IMR-90 (cell line): ENCODE measurements around the gene RASSF6. TPM values are rescaled to one million over a fixed set of nuclear protein-coding genes. Genes with fewer than 3 reads are reported as not detected.

Experiments
- ATAC-seq: fragments of 200-7000 bp; cut with Tn5 transposase; 2 replicates; pipeline ENCODE4 v1.9.1; 2020; ENCODE audit warnings: low read depth, mild to moderate bottlenecking, moderate library complexity
- BruUV-seq: library from RNA; stranded (reverse); fragments of 400-500 nt; replicated peaks from 2 replicates; lab custom pipeline; 2021; lab: Mats Ljungman, UMichigan
- CTCF ChIA-PET: fragments of 300-600 bp; formaldehyde crosslinking; extraction: SDS; loops from one replicate; lab custom pipeline; 2021; ENCODE audit warnings: antibody characterized with exemption; lab: Yijun Ruan, JAX
- POLR2A ChIA-PET: fragments of 300-600 bp; sonication (Branson Sonifier 250); formaldehyde crosslinking; loops from one replicate; lab custom pipeline; 2022; ENCODE audit warnings: antibody characterized with exemption; ENCODE audit not compliant: unreplicated experiment; lab: Charles Lee
- DNase-seq: peaks from one replicate; pipeline ENCODE4 v3.0.0; 2013
- H2AFZ ChIP-seq: replicated peaks from 2 replicates; pipeline ENCODE3; 2013; ENCODE audit warnings: low read length, mild to moderate bottlenecking; ENCODE audit not compliant: poor library complexity
- H2AK5ac ChIP-seq: 2 replicates; pipeline ENCODE4 v1.6.1; 2013; ENCODE audit warnings: low read depth, low read length, inconsistent platforms
- H2AK9ac ChIP-seq: replicated peaks from 2 replicates; pipeline ENCODE3; 2013; ENCODE audit warnings: mild to moderate bottlenecking, low read depth, low read length, moderate library complexity; ENCODE audit not compliant: poor library complexity
- H2BK120ac ChIP-seq: 2 replicates; pipeline ENCODE4 v1.6.1; 2013; ENCODE audit warnings: low read depth, low read length, inconsistent platforms
- H2BK15ac ChIP-seq: 3 replicates; pipeline ENCODE4 v1.6.1; 2013; ENCODE audit warnings: low read depth, low read length, inconsistent platforms
- H2BK20ac ChIP-seq: 2 replicates; pipeline ENCODE4 v1.6.1; 2013; ENCODE audit warnings: low read depth, mild to moderate bottlenecking, inconsistent platforms, low read length, moderate library complexity
- H2BK5ac ChIP-seq: 2 replicates; pipeline ENCODE4 v1.6.1; 2013; ENCODE audit warnings: mild to moderate bottlenecking, low read depth, low read length, inconsistent platforms; ENCODE audit not compliant: poor library complexity, severe bottlenecking
- H3K14ac ChIP-seq: replicated peaks from 2 replicates; pipeline ENCODE4 v1.6.1; 2013; ENCODE audit warnings: low read depth, low read length, inconsistent platforms
- H3K18ac ChIP-seq: 2 replicates; pipeline ENCODE4 v1.6.1; 2013; ENCODE audit warnings: low read depth, low read length, control low read depth
- H3K23ac ChIP-seq: 2 replicates; pipeline ENCODE4 v1.6.1; 2013; ENCODE audit warnings: low read depth, low read length, inconsistent platforms
- H3K27ac ChIP-seq: 2 replicates; pipeline ENCODE4 v1.5.1; 2013; ENCODE audit warnings: mild to moderate bottlenecking, control low read depth, low read length; ENCODE audit not compliant: insufficient read depth
- H3K27me3 ChIP-seq: 2 replicates; pipeline ENCODE4 v1.6.1; 2013; ENCODE audit warnings: low read length; ENCODE audit not compliant: control insufficient read depth, insufficient read depth
- H3K36me3 ChIP-seq: 2 replicates; pipeline ENCODE4 v1.6.1; 2013; ENCODE audit warnings: low read length, mixed read lengths; ENCODE audit not compliant: control insufficient read depth, insufficient read depth
- H3K4ac ChIP-seq: 2 replicates; pipeline ENCODE4 v1.6.1; 2013; ENCODE audit warnings: low read depth, low read length, inconsistent platforms
- H3K4me1 ChIP-seq: 2 replicates; pipeline ENCODE4 v1.6.1; 2013; ENCODE audit warnings: low read length, mixed read lengths; ENCODE audit not compliant: control insufficient read depth, insufficient read depth
- H3K4me2 ChIP-seq: 2 replicates; pipeline ENCODE4 v1.6.1; 2013; ENCODE audit warnings: low read depth, mild to moderate bottlenecking, control low read depth, low read length, moderate library complexity
- H3K4me3 ChIP-seq: 2 replicates; pipeline ENCODE4 v1.5.1; 2013; ENCODE audit warnings: low read depth, mild to moderate bottlenecking, control low read depth, low read length, moderate library complexity; ENCODE audit not compliant: insufficient read depth
- H3K56ac ChIP-seq: 2 replicates; pipeline ENCODE4 v1.6.1; 2013; ENCODE audit warnings: low read length, inconsistent platforms; ENCODE audit not compliant: insufficient read depth; ENCODE audit errors: extremely low read depth
- H3K79me1 ChIP-seq, 2 experiments: 2 replicates each; pipeline ENCODE4 v1.6.1; 2013; ENCODE audit warnings: low read length in 2 of 2, inconsistent platforms in 1 of 2, low read depth in 1 of 2
- H3K9ac ChIP-seq: 2 replicates; pipeline ENCODE4 v1.6.1; 2013; ENCODE audit warnings: low read depth, low read length, control low read depth
- H3K9me1 ChIP-seq: 2 replicates; pipeline ENCODE4 v1.6.1; 2013; ENCODE audit warnings: low read length, inconsistent platforms; ENCODE audit not compliant: insufficient read depth
- H3K9me3 ChIP-seq: 2 replicates; pipeline ENCODE4 v1.6.1; 2013; ENCODE audit warnings: low read length; ENCODE audit not compliant: control insufficient read depth, insufficient read depth
- H4K20me1 ChIP-seq: 2 replicates; pipeline ENCODE4 v1.6.1; 2013; ENCODE audit warnings: low read length, inconsistent platforms; ENCODE audit not compliant: insufficient read depth
- H4K5ac ChIP-seq: 2 replicates; pipeline ENCODE4 v1.6.1; 2013; ENCODE audit warnings: mild to moderate bottlenecking, low read depth, low read length, control low read depth
- H4K8ac ChIP-seq, 2 experiments: 2 replicates each; pipeline ENCODE4 v1.6.1; 2013; ENCODE audit warnings: low read depth in 2 of 2, low read length in 2 of 2, control low read depth in 1 of 2, inconsistent platforms in 1 of 2
- H4K91ac ChIP-seq: 2 replicates; pipeline ENCODE4 v1.6.1; 2013; ENCODE audit warnings: low read depth, low read length, inconsistent platforms; ENCODE audit not compliant: insufficient read depth
- BHLHE40 ChIP-seq: fragments of 150-350 bp; IDR thresholded peaks from 2 replicates; pipeline ENCODE4 v1.6.1; 2016; ENCODE audit warnings: mild to moderate bottlenecking, low read depth, low read length
- CEBPB ChIP-seq: IDR thresholded peaks from 2 replicates; pipeline ENCODE4 v1.6.1; 2012; ENCODE audit warnings: low read depth, low read length, improper control_type of control experiment
- CHD1 ChIP-seq: IDR thresholded peaks from 2 replicates; pipeline ENCODE4 v1.6.1; 2012; ENCODE audit warnings: low read depth, low read length, improper control_type of control experiment
- MAFK ChIP-seq: IDR thresholded peaks from 2 replicates; pipeline ENCODE4 v1.6.1; 2012; ENCODE audit warnings: low read depth, low read length, improper control_type of control experiment
- MAZ ChIP-seq: IDR thresholded peaks from 2 replicates; pipeline ENCODE4 v1.6.1; 2012; ENCODE audit warnings: low read depth, mild to moderate bottlenecking, low read length, improper control_type of control experiment, moderate library complexity, borderline replicate concordance
- MXI1 ChIP-seq: IDR thresholded peaks from 2 replicates; pipeline ENCODE4 v1.6.1; 2012; ENCODE audit warnings: low read depth, mild to moderate bottlenecking, low read length, moderate library complexity, borderline replicate concordance
- NFE2L2 ChIP-seq: fragments of 150-350 bp; IDR thresholded peaks from 2 replicates; pipeline ENCODE4 v1.6.1; 2016; ENCODE audit warnings: low read depth, mild to moderate bottlenecking, low read length
- RAD21 ChIP-seq: IDR thresholded peaks from 2 replicates; pipeline ENCODE4 v1.6.1; 2012; ENCODE audit warnings: low read length, improper control_type of control experiment
- RCOR1 ChIP-seq: IDR thresholded peaks from 2 replicates; pipeline ENCODE4 v1.6.1; 2012; ENCODE audit warnings: mild to moderate bottlenecking, low read length, improper control_type of control experiment; ENCODE audit not compliant: insufficient replicate concordance
- SMC3 ChIP-seq: fragments of 150-350 bp; IDR thresholded peaks from 2 replicates; pipeline ENCODE4 v1.6.1; 2016; ENCODE audit warnings: low read depth, mild to moderate bottlenecking, antibody characterized with exemption, low read length, moderate library complexity
- WGBS, 2 experiments: methylation state at CpG; one replicate each; pipeline versions ENCODE4 v1.1.5 to v1.1.7; 2013; ENCODE audit warnings: missing lambda C conversion rate in 2 of 2; ENCODE audit not compliant: insufficient read length in 1 of 2; ENCODE audit errors: extremely low coverage in 2 of 2; 5-methylcytosine and 5-hydroxymethylcytosine counted together
- dilution Hi-C: fragments of 300-500 bp; cut with HindIII; formaldehyde crosslinking; loops from one replicate; pipeline ENCODE4 v1.14.3; 2018; ENCODE audit warnings: low sequenced_read_pairs; ENCODE audit not compliant: unreplicated experiment
- in situ Hi-C: fragments of 300-500 bp; cut with MboI; formaldehyde crosslinking; loops from 3 replicates; pipeline ENCODE4 v1.14.3; 2019; ENCODE audit warnings: low sequenced_read_pairs, inconsistent platforms, mixed read lengths
- intact Hi-C: fragments of 100-400 bp; cut with micrococcal nuclease; formaldehyde crosslinking; loops from 2 replicates; pipeline ENCODE4 v1.10.0; 2022
- polyA plus RNA-seq, 3 experiments: library from polyadenylated mRNA; depleted of rRNA; stranded (reverse); fragments of >200 nt; gene quantifications; 2 replicates each; pipeline ENCODE4 v1.2.3, GENCODE V29; 2012; ENCODE audit warnings: low replicate concordance in 1 of 3
- total RNA-seq: library from RNA; depleted of rRNA; stranded (reverse); fragments of >200 nt; gene quantifications from 2 replicates; pipeline ENCODE4 v1.2.3, GENCODE V29; 2012
- TF ChIP-seq, protein P1 (sequence below): fragments of 150-350 bp; IDR thresholded peaks from 2 replicates; pipeline ENCODE4 v1.6.1; 2016; ENCODE audit warnings: low read depth, mild to moderate bottlenecking, low read length, moderate library complexity, borderline replicate concordance
- TF ChIP-seq, protein P2 (sequence below): fragments of 150-350 bp; IDR thresholded peaks from 2 replicates; pipeline ENCODE4 v1.6.1; 2017; ENCODE audit warnings: mild to moderate bottlenecking, antibody characterized with exemption, low read length, low read depth

The RASSF6 gene
- total and polyA plus RNA-seq, 2 of the 4 experiments (the other 2 are of a cell fraction): not detected

DNA sequence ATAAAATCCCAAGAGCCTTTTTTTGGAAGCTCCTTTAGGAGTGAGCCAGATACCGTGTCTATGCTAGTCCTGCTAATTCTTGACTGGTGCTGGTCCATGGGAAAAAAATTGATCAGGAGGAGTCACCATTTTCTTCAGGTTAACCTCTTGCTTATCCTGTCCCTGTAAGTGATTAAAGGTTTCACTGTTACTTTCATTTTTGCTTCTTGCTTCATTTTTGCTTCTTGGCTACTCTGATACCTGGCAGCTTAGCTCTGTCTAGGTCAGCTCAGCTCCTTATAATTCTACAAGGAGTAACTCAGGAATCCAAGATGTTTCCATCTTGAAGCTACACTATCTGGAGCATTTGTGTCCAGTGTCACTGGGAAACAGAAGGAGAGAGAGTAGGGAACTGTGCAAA is 93.0 kb downstream of the RASSF6 start:
- no peak overlapping the region for H2AK5ac ChIP-seq
- no peak overlapping the region for H3K27ac ChIP-seq
- no peak overlapping the region for H4K5ac ChIP-seq
- no peak overlapping the region for H4K8ac ChIP-seq
- intact Hi-C loops (no loop called here), dilution Hi-C loops (no loop called here), in situ Hi-C loops (no loop called here)
- no peak overlapping the region for H3K9ac ChIP-seq
- H3K27me3 ChIP-seq: peaks cover 6% of the 10 kb centered on the region
- H3K14ac ChIP-seq: no peak overlapping the region
- ChIA-PET CTCF (no interaction called here), POLR2A (no interaction called here)
- TF ChIP-seq MAZ (no peak), SMC3 (no peak), RAD21 (no peak), MXI1 (no peak), CHD1 (no peak), MAFK (no peak), RCOR1 (no peak), NFE2L2 (no peak), BHLHE40 (no peak), CEBPB (no peak)
- TF ChIP-seq, protein P1, sequence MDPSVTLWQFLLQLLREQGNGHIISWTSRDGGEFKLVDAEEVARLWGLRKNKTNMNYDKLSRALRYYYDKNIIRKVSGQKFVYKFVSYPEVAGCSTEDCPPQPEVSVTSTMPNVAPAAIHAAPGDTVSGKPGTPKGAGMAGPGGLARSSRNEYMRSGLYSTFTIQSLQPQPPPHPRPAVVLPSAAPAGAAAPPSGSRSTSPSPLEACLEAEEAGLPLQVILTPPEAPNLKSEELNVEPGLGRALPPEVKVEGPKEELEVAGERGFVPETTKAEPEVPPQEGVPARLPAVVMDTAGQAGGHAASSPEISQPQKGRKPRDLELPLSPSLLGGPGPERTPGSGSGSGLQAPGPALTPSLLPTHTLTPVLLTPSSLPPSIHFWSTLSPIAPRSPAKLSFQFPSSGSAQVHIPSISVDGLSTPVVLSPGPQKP: no peak
- TF ChIP-seq, protein P2, sequence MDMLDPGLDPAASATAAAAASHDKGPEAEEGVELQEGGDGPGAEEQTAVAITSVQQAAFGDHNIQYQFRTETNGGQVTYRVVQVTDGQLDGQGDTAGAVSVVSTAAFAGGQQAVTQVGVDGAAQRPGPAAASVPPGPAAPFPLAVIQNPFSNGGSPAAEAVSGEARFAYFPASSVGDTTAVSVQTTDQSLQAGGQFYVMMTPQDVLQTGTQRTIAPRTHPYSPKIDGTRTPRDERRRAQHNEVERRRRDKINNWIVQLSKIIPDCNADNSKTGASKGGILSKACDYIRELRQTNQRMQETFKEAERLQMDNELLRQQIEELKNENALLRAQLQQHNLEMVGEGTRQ: no peak
- H2BK15ac ChIP-seq: no peak overlapping the region
- no peak overlapping the region for H2BK20ac ChIP-seq
- no peak overlapping the region for H3K4me3 ChIP-seq
- H3K4me2 ChIP-seq: no peak overlapping the region
- no peak overlapping the region for H2AK9ac ChIP-seq
- WGBS, 2 experiments: no CpG with 5 or more reads among the region's 1 CpG
- no peak overlapping the region for H2BK120ac ChIP-seq
- no peak overlapping the region for H3K56ac ChIP-seq
- DNase-seq (no peak), ATAC-seq (no peak)
- no peaks in the 10 kb centered on the region for H3K4me1 ChIP-seq
- no peaks in the 10 kb centered on the region for H3K79me1 ChIP-seq
- no peak overlapping the region for H3K23ac ChIP-seq
- BruUV-seq: no TSS peak
- H4K20me1 ChIP-seq: no peaks in the 10 kb centered on the region
- no peaks in the 10 kb centered on the region for H3K36me3 ChIP-seq
- no peak overlapping the region for H3K4ac ChIP-seq
- H2AFZ ChIP-seq: no peak overlapping the region
- H2BK5ac ChIP-seq: no peak overlapping the region
- no peak overlapping the region for H4K91ac ChIP-seq
- H3K9me1 ChIP-seq: no peaks in the 10 kb centered on the region
- no peak overlapping the region for H3K18ac ChIP-seq
- no peaks in the 10 kb centered on the region for H3K9me3 ChIP-seq
